HFF-Myc (cell line): ENCODE measurements around the gene EAF1.

ENCODE experiments used
- DNase-seq: peaks from one replicate; pipeline ENCODE4 v3.0.0-alpha.2; 2011; ENCODE audit warnings: low read depth; ENCODE audit errors: extremely low read depth
- H3K4me3 ChIP-seq: replicated peaks from 2 replicates; pipeline ENCODE4 v1.5.1; 2011; ENCODE audit warnings: low read depth, mild to moderate bottlenecking, control low read depth, low read length
- TF ChIP-seq, protein P1 (sequence below): IDR thresholded peaks from 2 replicates; pipeline ENCODE4 v1.5.1; 2012; ENCODE audit warnings: mild to moderate bottlenecking, low read depth, low read length, control low read depth; ENCODE audit errors: missing control alignments

Gene EAF1

DNA sequence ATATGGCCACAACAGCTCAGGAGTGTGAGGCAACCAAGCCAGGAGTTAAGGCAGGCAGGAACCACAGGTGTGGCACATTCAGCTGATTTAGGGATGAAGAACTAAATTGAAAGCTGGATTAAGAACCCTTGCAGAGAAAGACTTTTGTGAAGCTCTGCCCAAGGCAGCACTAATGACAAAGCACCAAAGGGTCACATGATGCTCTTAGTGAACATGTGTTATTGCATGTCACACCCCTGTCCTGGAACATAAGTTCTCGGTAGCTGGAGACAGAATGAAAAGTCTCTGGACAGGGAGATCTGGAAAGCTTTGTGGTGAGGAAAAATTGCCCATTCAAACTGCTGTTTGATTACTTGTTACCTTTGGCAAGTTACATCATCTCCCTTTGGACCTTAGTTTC lies 3.2 kb downstream of the EAF1 start:
- TF ChIP-seq, protein P1, sequence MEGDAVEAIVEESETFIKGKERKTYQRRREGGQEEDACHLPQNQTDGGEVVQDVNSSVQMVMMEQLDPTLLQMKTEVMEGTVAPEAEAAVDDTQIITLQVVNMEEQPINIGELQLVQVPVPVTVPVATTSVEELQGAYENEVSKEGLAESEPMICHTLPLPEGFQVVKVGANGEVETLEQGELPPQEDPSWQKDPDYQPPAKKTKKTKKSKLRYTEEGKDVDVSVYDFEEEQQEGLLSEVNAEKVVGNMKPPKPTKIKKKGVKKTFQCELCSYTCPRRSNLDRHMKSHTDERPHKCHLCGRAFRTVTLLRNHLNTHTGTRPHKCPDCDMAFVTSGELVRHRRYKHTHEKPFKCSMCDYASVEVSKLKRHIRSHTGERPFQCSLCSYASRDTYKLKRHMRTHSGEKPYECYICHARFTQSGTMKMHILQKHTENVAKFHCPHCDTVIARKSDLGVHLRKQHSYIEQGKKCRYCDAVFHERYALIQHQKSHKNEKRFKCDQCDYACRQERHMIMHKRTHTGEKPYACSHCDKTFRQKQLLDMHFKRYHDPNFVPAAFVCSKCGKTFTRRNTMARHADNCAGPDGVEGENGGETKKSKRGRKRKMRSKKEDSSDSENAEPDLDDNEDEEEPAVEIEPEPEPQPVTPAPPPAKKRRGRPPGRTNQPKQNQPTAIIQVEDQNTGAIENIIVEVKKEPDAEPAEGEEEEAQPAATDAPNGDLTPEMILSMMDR, result no peak
- no peak for DNase-seq
- no peak overlapping the region for H3K4me3 ChIP-seq

DNA sequence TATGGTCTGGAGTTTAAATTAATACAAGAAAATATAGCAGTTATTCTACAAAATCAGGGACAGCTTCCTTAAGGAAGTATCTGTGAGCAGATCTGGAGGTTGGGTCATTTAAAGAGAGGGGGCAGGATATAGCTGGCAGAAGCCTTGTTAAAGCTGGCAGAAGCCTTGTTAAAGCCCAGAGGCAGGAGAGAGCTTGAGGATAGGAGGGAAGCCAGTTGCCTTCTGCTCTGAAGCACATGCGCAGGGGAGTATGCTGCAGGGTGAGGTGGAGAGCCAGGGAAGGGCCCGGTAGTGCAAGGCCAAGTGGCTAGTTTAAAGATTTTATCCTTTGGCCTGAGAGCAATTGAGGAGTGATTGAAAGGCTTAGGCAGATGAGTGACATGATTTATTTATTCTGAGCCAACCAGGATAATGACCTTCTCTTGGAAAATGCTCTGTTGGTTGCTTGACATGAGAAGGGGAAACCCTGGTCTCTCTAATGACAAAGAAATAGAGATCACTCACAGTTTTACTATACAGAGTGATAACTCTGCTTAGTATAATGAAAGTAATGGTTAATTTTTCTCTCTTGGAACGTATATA lies 3.9 kb downstream of the EAF1 start:
- no peak for DNase-seq
- TF ChIP-seq, protein P1, result no peak
- H3K4me3 ChIP-seq, result no peak overlapping the region

DNA sequence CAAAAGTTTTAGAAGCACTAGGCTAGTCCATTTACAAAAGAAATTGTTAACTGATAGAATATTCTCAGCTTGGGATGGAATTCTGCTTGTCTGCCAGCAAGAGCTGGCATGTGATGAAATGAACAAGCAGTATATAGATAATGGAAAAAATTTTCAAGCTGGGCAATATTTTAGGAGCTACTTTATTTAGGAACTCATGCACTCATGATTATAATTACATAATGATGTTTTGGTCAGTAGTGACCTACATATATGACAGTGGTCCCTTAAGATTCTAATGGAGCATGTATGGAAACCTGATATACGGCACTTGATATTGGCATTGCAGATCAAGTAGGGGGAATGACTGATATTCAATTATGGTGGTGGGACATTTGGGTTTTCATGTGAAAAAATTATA lies 6.1 kb downstream of the EAF1 start:
- TF ChIP-seq, protein P1, result no peak
- H3K4me3 ChIP-seq, result no peak overlapping the region
- DNase-seq, result no peak

DNA sequence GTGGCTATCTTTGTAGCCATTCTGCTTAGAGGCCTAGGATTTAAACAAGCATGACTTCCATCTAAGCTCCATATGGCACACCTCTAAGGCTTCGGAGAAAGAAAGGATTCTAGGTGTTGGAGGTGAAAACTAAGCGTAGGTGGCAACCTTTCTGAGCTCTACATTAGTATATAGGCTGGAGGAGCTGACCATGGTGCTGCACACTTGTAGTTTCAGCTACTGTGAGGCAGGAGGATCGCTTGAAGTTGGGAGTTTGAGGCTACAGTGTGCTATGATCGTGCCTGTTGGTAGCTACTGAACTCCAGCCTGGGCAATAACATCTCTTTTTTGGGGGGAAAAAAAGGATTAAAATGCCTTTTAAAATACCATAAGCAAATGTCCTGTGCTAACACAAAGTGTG lies 7.4 kb downstream of the EAF1 start:
- DNase-seq, result no peak
- no peak overlapping the region for H3K4me3 ChIP-seq
- TF ChIP-seq, protein P1, result no peak

DNA sequence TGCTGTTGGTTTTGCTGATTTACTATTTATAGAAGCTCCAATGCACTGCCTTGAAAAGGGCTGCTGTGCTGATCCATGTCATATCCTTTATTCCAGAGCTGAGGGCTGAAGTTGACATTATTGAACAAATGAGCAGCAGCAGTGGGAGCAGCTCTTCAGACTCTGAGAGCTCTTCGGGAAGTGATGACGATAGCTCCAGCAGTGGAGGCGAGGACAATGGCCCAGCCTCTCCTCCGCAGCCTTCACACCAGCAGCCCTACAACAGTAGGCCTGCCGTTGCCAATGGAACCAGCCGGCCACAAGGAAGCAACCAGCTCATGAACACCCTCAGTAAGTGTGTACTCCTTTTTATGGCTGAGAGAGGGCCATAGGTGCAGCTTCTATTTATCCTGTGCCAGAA lies 8.8 kb downstream of the EAF1 start:
- H3K4me3 ChIP-seq, result no peak overlapping the region
- DNase-seq, result no peak
- TF ChIP-seq, protein P1, result no peak

DNA sequence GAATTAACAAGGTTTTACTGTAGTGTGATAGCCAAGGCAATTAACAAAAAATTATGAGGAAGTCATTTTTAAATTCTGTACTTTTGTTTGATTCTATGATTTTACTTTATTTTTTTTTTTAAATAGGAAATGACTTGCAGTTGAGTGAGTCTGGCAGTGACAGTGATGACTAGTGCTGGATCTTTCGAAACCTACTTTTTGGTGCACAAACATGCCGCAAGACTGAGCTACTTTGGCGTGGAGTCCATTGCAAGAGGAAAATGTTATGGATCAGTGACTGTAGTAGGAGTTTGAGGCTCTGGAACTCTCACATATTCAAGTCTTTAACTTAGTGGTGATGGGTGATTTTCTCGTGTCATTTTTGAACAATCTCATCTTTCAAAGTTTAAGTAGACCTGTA lies 11.6 kb downstream of the EAF1 start:
- TF ChIP-seq, protein P1, result no peak
- no peak for DNase-seq
- H3K4me3 ChIP-seq, result no peak overlapping the region

DNA sequence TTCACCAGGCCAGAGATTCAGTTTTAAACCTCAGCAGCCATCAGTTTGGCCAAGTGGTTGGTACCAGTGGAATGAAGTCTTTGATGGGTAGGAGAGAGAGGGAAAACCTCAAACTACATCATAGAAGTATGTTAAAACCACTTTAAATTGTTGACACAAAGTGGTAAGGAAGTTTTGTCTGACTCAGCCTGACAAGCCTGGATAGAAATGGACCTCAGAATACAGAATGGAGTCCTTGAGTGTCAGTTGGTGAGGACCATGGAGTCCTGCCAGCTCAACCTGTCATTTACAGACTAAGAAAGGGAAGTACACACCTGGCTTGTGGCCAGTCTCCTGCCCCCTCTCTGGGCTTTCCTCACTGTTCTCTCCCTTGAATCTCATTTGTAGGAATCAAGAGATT lies 12.1 kb downstream of the EAF1 start:
- TF ChIP-seq, protein P1, result no peak
- H3K4me3 ChIP-seq, result no peak overlapping the region
- no peak for DNase-seq
